Measurements from ENCODE around the gene SCN4A. TPM values are rescaled to one million over a fixed set of nuclear protein-coding genes. Genes with fewer than 3 reads are reported as not detected.
"Not testable (repeated sequence)": the region's sequence is repeated elsewhere in the genome, so short reads cannot be mapped to it uniquely, and the experiment has no call there.

The SCN4A gene
- total RNA-seq = not detected in 2 replicates

- no peak for DNase-seq (ENCODE audit: low read depth)
Measured at GRCh38 chr17:63972796-63973195, at the start of gene SCN4A. SCN4A (minus strand) TSS chr17:63972918; CDS start chr17:63972841, 77 bp downstream.

- DNase-seq (ENCODE audit: low read depth) = no peak
Measured at GRCh38 chr17:64020056-64020766, 47.5 kb upstream of the SCN4A start, which contains the start of gene ICAM2. ICAM2 (minus strand) TSS chr17:64020633; CDS start chr17:64006691, 13,942 bp downstream.

GRCh38 chr17:64019551-64019961, 46.8 kb upstream of the SCN4A start:
- not testable (repeated sequence) for DNase-seq (ENCODE audit: low read depth)

- DNase-seq (ENCODE audit: low read depth) = no peak
Measured at GRCh38 chr17:64017381-64017980, 44.8 kb upstream of the SCN4A start.

- DNase-seq (ENCODE audit: low read depth) = no peak
Measured at GRCh38 chr17:64016974-64017373, 44.3 kb upstream of the SCN4A start.

GRCh38 chr17:64016231-64016784, 43.6 kb upstream of the SCN4A start:
- DNase-seq (ENCODE audit: low read depth) = no peak

GRCh38 chr17:64015447-64015846, 42.7 kb upstream of the SCN4A start:
- DNase-seq (ENCODE audit: low read depth) = no peak

GRCh38 chr17:64009571-64010402, 37.1 kb upstream of the SCN4A start:
- peak; percentile 63 for DNase-seq (ENCODE audit: low read depth)

- no peak for DNase-seq (ENCODE audit: low read depth)
Measured at GRCh38 chr17:64008830-64009229, 36.1 kb upstream of the SCN4A start.

GRCh38 chr17:64008346-64008745, 35.6 kb upstream of the SCN4A start:
- no peak for DNase-seq (ENCODE audit: low read depth)

GRCh38 chr17:64007838-64008282, 35.1 kb upstream of the SCN4A start:
- no peak for DNase-seq (ENCODE audit: low read depth)

GRCh38 chr17:64007089-64007837, 34.5 kb upstream of the SCN4A start:
- DNase-seq (ENCODE audit: low read depth) = not testable (repeated sequence)

- no peak for DNase-seq (ENCODE audit: low read depth)
Measured at GRCh38 chr17:64006361-64007088, 33.8 kb upstream of the SCN4A start.

- peak; percentile 35 for DNase-seq (ENCODE audit: low read depth)
Measured at GRCh38 chr17:64005734-64006167, 33.0 kb upstream of the SCN4A start.

- no peak for DNase-seq (ENCODE audit: low read depth)
Measured at GRCh38 chr17:64004903-64005733, 32.4 kb upstream of the SCN4A start.

- no peak for DNase-seq (ENCODE audit: low read depth)
Measured at GRCh38 chr17:64004218-64004770, 31.6 kb upstream of the SCN4A start.

GRCh38 chr17:64003526-64004121, 30.9 kb upstream of the SCN4A start:
- no peak for DNase-seq (ENCODE audit: low read depth)

GRCh38 chr17:64002658-64003525, 30.2 kb upstream of the SCN4A start:
- DNase-seq (ENCODE audit: low read depth) = no peak

Data from renal cortical epithelial cell (primary cell).